Heart left ventricle (tissue), 13 donors: ENCODE data around the gene RAB36.

Source experiments
- POLR2A ChIP-seq, 2 donors: fragments of 450-650 bp; IDR thresholded peaks; one replicate each; pipeline ENCODE4 v1.6.1; 2017; ENCODE audit warnings: antibody characterized with exemption in 2 of 2, mild to moderate bottlenecking in 2 of 2, moderate library complexity in 2 of 2
- TF ChIP-seq, protein P1 (sequence below), 12 donors: fragments of 200-600 bp; sonication (generic) in 4 of 12; IDR thresholded peaks; one replicate each; pipeline versions ENCODE4 v1.5.0 to v1.8.0; 2018 to 2022; ENCODE audit warnings: antibody characterized with exemption in 12 of 12, mild to moderate bottlenecking in 5 of 12
- donor health status: ischemic (EF 13 %, LVEDD 7.1; RV severe dilation, severe dysfunction).
- donor health status: DM: no; HTN: yes; CAD: no.
- donor health status: DM: no; HTN: no; CAD: no.
- donor health status: ischemic (EF 25% LVEDD 6.9; RV normal size, moderate dysfunction).
- donor health status: ischemic (EF 25% LVEDD 5.7; RV mildly dilated, moderate dysfunction).
- donor health status: ischemic (EF 35%, LVEDD 5.7; RV mildly dilated, moderate dysfunction).
- donor health status: nonischemic (EF 11% LVEDD 7.7; RV severe dilation, severe dysfunction).
- donor health status: DM: yes; HTN: yes; CAD: no.
- donor health status: PGD.
- donor health status: ischemic (EF 29% LVEDD 5.4; RV normal size, mild dysfunction).
- donor health status: nonischemic (EF 23%, LVEDD 6.1; RV moderate dilation, normal function).

DNA sequence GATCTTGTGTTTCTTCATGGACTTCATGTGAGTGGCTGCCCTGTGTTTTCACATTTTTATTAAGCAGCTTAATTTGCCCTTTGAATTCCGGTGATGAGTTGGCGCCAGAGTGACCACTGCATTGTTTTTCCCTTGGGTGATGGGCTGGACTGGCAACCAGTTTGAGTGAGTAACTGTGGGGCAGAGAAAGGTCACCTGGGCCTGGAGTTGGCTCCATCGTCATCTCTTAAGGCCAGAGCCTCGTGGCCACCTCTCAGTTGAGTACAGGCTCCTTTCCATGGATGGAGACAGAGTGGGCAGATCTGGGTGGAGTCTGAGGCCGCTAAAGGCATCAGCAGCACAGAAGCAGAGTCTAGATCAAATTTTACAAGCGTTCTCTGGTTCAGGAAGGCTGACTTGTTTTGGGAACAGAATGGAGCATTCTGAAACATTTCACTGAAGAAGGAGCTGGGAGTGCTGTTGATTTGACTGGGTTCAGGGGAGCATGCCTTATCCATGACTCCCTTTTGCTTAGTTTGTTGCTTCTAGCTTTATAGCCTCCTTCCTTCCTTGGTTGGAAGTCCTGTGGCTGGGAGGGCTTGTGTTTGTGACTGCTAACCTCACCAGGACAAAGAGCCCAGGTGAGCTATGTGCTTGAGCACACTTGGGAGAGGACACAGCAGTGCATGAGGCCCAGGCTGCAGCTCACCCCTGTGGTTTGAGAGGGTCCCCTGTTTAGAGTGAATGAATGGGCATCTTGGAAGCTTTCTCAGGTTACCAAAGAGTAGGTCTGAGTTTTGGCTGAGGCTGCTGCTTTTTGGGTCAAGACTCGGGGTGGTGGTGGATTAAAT, 42.8 kb downstream of the RAB36 start:
- TF ChIP-seq, protein P1, sequence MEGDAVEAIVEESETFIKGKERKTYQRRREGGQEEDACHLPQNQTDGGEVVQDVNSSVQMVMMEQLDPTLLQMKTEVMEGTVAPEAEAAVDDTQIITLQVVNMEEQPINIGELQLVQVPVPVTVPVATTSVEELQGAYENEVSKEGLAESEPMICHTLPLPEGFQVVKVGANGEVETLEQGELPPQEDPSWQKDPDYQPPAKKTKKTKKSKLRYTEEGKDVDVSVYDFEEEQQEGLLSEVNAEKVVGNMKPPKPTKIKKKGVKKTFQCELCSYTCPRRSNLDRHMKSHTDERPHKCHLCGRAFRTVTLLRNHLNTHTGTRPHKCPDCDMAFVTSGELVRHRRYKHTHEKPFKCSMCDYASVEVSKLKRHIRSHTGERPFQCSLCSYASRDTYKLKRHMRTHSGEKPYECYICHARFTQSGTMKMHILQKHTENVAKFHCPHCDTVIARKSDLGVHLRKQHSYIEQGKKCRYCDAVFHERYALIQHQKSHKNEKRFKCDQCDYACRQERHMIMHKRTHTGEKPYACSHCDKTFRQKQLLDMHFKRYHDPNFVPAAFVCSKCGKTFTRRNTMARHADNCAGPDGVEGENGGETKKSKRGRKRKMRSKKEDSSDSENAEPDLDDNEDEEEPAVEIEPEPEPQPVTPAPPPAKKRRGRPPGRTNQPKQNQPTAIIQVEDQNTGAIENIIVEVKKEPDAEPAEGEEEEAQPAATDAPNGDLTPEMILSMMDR (IDR thresholded peaks at IDR 0.05): no peak
- TF ChIP-seq POLR2A (IDR thresholded peaks at IDR 0.05): no peak
